ENCODE results near the gene GRM4.

Gene GRM4

DNA sequence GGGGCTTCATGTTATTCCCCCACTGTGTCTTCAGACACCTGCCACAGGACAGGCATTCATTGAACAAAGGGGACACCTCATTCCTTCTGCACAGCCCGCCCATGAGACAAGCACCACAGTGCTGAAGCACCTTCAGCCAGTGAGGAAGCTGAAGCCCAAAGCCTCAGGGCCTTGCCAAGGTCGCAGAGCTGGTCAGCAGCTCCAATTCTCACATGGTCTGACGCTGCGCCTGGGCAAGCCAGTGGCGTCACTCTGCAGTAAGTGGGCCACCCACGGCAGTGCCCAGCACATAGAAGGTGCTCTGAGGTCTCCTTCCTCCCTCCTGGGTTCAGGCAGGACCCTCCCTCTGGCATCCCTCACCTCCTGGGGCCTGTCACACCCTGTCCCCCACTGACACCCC, 43.2 kb downstream of the GRM4 start:
- Histone ChIP-seq H3K4me3 (ENCODE audit: low read depth, low read length, poor library complexity, severe bottlenecking) (no peak overlapping the region), H3K9me2 (ENCODE audit: low read depth, low read length) (no peaks in the 10 kb centered on the region), H3K27ac (ENCODE audit: low read depth, low read length, poor library complexity, severe bottlenecking) (no peak overlapping the region), H3K4me2 (ENCODE audit: low read length) (no peak overlapping the region), H2AFZ (ENCODE audit: low read length) (no peak overlapping the region), H3K9me3 (ENCODE audit: low read length) (no peaks in the 10 kb centered on the region), H3K9ac (ENCODE audit: low read length) (no peak overlapping the region), H3F3A (ENCODE audit: insufficient read depth, low read length) (no peaks in the 10 kb centered on the region), H3K36me3 (ENCODE audit: insufficient read depth, low read length) (no peaks in the 10 kb centered on the region), H3K4me1 (ENCODE audit: insufficient read depth, low read length, severe bottlenecking) (no peaks in the 10 kb centered on the region), H3K27me3 (ENCODE audit: insufficient read depth, low read length) (peaks cover 13% of the 10 kb centered on the region; the same call in 1 of the 2 replicates), H4K20me1 (ENCODE audit: insufficient read depth, low read length) (no peaks in the 10 kb centered on the region), H3K79me2 (ENCODE audit: insufficient read depth, low read length) (no peaks in the 10 kb centered on the region)
- TF ChIP-seq, protein P1, sequence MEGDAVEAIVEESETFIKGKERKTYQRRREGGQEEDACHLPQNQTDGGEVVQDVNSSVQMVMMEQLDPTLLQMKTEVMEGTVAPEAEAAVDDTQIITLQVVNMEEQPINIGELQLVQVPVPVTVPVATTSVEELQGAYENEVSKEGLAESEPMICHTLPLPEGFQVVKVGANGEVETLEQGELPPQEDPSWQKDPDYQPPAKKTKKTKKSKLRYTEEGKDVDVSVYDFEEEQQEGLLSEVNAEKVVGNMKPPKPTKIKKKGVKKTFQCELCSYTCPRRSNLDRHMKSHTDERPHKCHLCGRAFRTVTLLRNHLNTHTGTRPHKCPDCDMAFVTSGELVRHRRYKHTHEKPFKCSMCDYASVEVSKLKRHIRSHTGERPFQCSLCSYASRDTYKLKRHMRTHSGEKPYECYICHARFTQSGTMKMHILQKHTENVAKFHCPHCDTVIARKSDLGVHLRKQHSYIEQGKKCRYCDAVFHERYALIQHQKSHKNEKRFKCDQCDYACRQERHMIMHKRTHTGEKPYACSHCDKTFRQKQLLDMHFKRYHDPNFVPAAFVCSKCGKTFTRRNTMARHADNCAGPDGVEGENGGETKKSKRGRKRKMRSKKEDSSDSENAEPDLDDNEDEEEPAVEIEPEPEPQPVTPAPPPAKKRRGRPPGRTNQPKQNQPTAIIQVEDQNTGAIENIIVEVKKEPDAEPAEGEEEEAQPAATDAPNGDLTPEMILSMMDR (IDR thresholded peaks at IDR 0.05; ENCODE audit: low read length), result no peak
- no peak for TF ChIP-seq EZH2 (IDR thresholded peaks at IDR 0.05; ENCODE audit: borderline replicate concordance, low read length)

DNA sequence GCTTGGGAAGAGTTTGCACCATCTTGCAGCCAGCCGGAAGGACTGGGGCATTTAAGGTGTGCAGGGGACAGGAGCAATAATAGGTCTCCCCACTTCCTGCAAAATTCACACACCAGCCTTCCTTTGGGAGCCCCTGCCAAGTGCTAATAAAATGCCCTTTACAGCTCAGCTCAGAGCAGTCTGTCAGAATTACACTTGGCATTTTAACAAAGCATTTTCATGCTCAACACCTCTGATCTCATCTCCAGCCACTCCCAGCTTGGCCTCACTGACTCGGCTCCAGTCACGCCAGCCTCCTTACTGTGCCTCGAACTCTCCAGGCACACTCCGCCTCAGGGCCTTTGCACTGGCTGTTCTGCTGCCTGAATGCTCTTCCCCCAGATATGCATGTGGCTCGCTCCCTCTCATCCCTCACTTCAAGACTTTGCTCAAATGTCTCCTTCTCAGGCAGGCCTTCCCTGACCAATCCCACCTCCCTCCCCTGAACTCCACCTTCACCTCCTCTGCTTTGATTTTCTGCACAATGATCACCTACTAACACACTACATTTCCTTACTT, 43.7 kb downstream of the GRM4 start:
- Histone ChIP-seq H3K27ac (ENCODE audit: low read depth, low read length, poor library complexity, severe bottlenecking) (no peak overlapping the region), H3K27me3 (ENCODE audit: insufficient read depth, low read length) (peaks cover 13% of the 10 kb centered on the region; the same call in 1 of the 2 replicates), H3K79me2 (ENCODE audit: insufficient read depth, low read length) (no peaks in the 10 kb centered on the region), H3K4me3 (ENCODE audit: low read depth, low read length, poor library complexity, severe bottlenecking) (no peak overlapping the region), H4K20me1 (ENCODE audit: insufficient read depth, low read length) (no peaks in the 10 kb centered on the region), H3F3A (ENCODE audit: insufficient read depth, low read length) (no peaks in the 10 kb centered on the region), H2AFZ (ENCODE audit: low read length) (no peak overlapping the region), H3K4me1 (ENCODE audit: insufficient read depth, low read length, severe bottlenecking) (no peaks in the 10 kb centered on the region), H3K9me3 (ENCODE audit: low read length) (no peaks in the 10 kb centered on the region), H3K4me2 (ENCODE audit: low read length) (no peak overlapping the region), H3K9me2 (ENCODE audit: low read depth, low read length) (no peaks in the 10 kb centered on the region), H3K36me3 (ENCODE audit: insufficient read depth, low read length) (no peaks in the 10 kb centered on the region), H3K9ac (ENCODE audit: low read length) (no peak overlapping the region)
- TF ChIP-seq EZH2 (IDR thresholded peaks at IDR 0.05; ENCODE audit: borderline replicate concordance, low read length), result no peak
- TF ChIP-seq, protein P1 (IDR thresholded peaks at IDR 0.05; ENCODE audit: low read length), result no peak

DNA sequence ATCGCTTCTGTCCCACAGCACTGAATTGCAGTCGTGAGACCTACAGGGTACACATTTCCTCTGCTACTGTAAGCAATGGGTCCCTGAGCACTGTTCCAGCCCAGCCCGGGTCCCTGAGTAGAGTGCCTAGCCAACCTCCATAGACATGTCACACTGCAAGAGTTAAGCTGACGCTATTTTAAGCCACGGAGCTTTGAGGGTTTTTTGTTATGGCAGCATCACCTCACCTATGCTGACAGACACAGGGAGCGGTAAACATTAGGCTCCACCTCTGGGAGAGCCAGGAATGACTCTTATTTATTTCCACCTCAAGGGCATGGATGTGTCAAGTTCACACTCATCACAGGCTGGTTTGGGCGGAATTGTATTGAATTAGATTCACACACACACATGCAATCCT, 45.1 kb downstream of the GRM4 start:
- Histone ChIP-seq H3K79me2 (ENCODE audit: insufficient read depth, low read length) (no peaks in the 10 kb centered on the region), H3K9me3 (ENCODE audit: low read length) (no peaks in the 10 kb centered on the region), H3K4me3 (ENCODE audit: low read depth, low read length, poor library complexity, severe bottlenecking) (no peak overlapping the region), H3K36me3 (ENCODE audit: insufficient read depth, low read length) (no peaks in the 10 kb centered on the region), H4K20me1 (ENCODE audit: insufficient read depth, low read length) (no peaks in the 10 kb centered on the region), H3K9me2 (ENCODE audit: low read depth, low read length) (no peaks in the 10 kb centered on the region), H3K27me3 (ENCODE audit: insufficient read depth, low read length) (peaks cover 9% of the 10 kb centered on the region; the same call in 1 of the 2 replicates), H3F3A (ENCODE audit: insufficient read depth, low read length) (no peaks in the 10 kb centered on the region), H3K9ac (ENCODE audit: low read length) (no peak overlapping the region), H3K27ac (ENCODE audit: low read depth, low read length, poor library complexity, severe bottlenecking) (no peak overlapping the region), H3K4me1 (ENCODE audit: insufficient read depth, low read length, severe bottlenecking) (no peaks in the 10 kb centered on the region), H3K4me2 (ENCODE audit: low read length) (no peak overlapping the region), H2AFZ (ENCODE audit: low read length) (no peak overlapping the region)
- TF ChIP-seq EZH2 (IDR thresholded peaks at IDR 0.05; ENCODE audit: borderline replicate concordance, low read length), result no peak
- TF ChIP-seq, protein P1 (IDR thresholded peaks at IDR 0.05; ENCODE audit: low read length), result no peak

All from OCI-LY1 (cell line).